Stimulated activated CD4-positive, alpha-beta T cell treated with anti-CD3 and anti-CD28 coated beads, Interleukin-12 subunit alpha, Interleukin-12 subunit beta, amount 100 ng/mL, for 48 hours (primary cell): ENCODE data around the gene FPR1.
"Not testable (repeated sequence)": the region's sequence is repeated elsewhere in the genome, so short reads cannot be mapped to it uniquely, and the experiment has no call there.

Experiments
- DNase-seq, 3 donors: peaks; one replicate each; pipeline ENCODE4 v3.0.0-alpha.2; 2020; ENCODE audit warnings: low read depth in 2 of 3, low spot score in 1 of 3

The FPR1 gene

GRCh38 chr19:51779703-51780102 is 28.0 kb upstream of the FPR1 start:
- DNase-seq: no peak

DNA sequence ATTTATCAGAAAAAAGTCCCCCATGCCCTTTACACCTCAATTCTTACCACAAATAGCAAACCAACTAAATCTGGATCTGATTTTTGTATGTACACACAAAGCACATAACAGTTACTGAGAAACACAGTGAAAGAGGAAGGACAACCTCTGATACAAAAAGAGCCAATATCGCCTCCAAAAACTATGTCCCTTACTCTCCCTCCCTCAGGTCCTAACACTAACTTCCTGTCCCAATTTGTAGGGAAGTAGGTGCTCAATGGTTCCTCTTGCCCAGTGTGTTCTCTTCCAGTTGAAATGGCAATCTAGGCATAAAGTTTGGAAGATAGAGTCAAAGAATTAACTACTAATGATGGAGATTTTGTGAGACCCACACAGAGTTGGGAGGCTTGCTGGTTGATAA is 27.5 kb upstream of the FPR1 start:
- DNase-seq: no peak

DNA sequence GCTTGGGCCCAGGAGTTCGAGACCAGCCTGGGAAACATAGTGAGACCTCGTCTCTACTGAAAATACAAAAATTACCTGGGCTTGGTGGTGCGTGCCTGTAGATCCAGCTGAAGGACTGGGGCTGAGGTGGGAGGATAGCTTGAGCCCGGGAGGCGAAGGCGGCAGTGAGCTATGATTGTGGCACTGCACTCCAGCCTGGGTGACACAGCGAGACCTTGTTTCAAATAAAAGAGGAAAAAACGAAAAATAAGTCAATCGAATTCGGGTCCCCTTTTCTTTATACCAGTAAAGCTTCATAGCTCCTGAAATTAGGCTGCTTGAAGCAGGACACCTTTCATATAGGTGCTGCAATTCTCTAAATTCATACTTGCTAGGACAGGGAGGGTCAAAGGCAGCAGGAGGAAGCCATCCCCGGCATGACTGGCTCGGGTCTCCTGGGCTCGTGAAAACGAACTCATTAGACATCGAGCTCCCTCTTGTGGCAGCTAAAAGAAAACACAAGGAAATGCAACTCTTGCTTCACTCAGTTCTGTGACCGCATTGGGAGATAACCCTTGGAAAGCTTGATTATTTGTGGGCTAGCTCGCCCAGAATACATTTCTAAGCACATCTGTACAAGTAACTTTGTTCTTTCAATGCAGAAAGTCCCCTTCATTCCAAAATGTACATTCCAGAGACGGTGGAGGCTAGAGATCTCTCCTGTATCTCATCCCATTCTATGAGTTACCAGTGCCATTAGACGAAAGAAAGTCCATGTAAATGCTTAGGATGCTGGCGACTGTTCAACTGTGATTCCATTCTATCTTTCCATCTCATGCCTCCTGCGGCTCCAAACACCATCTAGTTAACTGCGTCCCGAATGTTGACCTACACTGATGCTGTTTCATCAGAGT is 26.1 kb upstream of the FPR1 start:
- peak in 2 of 3 donors; percentile 0 to 55 for DNase-seq

DNA sequence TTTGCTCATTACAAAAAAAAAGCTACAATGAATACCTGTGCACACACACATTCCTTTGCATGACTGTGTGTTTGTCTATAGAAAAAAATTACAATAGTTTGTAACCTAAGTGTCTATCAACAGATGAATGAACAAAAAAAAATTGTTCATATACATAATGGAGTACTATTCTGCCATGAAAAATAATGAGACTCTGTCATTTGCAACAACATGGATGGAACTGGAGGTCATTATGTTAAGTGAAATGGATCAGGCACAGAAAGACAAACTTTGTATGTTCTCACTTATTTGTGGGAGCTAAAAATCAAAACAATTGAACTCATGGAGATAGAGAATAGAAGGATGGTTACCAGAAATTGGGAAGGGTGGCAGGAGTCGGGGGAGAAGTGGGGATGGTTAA is 24.9 kb upstream of the FPR1 start:
- not testable (repeated sequence) for DNase-seq

DNA sequence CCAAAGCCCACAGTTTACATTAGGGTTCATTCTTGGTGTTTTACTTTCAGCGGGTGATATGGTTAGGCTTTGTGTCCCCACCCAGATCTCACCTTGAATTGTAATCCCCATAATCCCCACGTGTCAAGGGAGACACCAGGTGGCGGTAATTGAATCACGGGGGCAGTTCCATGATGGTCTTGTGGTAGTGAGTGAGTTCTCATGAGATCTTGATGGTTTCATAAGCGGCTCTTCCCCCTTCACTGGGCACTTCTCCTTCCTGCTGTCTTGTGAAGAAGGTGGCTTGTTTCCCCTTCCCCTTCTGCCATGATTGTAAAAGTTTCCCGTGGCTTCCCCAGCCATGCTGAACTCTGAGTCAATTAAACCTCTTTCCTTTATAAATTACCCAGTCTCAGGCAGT is 21.3 kb upstream of the FPR1 start:
- no peak for DNase-seq

GRCh38 chr19:51771376-51772130 is 19.9 kb upstream of the FPR1 start:
- DNase-seq: no peak

DNA sequence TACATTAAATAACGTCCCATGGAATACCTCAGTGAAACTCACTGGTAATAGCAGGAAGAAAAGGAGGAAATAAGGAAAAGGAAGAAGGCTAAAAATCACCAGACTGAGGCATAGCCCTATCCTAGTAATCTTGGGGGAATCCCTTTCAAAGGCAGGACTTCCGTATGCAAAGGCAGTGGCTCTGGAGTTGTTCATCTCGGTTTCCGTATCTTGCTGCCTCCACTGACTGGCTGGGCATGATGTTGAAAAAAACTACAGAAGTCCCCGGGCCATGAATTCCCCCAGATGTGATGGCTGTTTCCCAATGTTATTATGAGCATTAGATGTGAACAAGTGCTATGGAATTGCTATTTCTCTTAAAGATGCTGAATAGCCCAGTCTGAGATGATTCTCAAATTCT is 14.8 kb upstream of the FPR1 start:
- DNase-seq: no peak

DNA sequence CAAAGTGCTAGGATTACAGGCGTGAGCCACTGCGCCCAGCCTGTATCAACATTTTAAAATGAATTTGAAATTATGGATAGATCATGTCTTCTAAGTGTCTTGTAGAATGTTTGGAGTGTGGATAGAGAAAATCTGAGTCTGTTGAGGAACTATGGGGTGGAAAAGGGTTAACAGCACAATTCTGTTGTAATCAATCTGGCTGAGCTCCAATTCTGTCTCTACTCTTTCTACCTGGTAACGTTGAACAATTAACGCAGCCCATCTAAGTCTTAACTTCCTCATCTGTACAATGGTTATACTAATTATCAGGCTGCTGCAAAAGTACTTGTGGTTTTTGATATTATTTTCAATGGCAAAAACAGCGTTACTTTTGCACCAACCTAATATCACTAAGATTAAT is 13.4 kb upstream of the FPR1 start:
- DNase-seq: no peak

- DNase-seq: no peak
Measured at GRCh38 chr19:51761696-51762095, 10.0 kb upstream of the FPR1 start.

DNA sequence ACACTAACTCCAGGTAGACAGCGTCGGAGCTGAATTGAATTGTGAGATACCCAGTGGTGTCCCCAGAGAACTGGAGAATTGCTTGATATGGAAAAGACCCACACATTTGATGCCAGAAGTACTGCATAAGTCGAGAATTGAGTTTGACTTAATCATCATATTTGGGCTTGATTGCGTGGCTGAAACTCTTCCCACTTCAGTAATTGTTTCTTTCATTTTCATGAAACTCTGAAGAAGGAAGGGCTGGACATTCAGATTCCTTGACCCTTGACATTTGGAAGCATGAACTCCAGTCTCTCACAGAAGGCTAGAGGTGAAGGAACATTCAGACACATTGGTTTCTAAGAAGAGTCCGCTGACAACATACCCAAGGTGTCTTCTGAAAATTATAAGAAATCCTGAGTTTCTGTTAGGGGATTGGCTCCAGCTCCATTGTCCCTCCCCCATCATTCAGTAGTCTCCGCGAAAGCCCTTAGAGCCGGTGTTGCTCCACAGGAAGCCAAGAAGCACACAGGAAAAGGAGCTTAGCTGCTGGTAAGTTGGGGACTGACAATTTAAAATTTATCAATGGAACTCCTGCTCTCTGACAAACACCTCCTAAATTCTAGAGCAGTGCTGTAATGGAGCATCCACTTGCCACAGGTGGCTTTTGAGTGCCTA is 9.1 kb upstream of the FPR1 start, which contains the start of gene FPR2:
TSS of gene FPR2 (plus strand) at position 484 of the 660 bp plus-strand sequence. CDS start 7,479 bp downstream, outside the sequence.
- DNase-seq: no peak

GRCh38 chr19:51755571-51755970 is 3.9 kb upstream of the FPR1 start:
- no peak for DNase-seq

DNA sequence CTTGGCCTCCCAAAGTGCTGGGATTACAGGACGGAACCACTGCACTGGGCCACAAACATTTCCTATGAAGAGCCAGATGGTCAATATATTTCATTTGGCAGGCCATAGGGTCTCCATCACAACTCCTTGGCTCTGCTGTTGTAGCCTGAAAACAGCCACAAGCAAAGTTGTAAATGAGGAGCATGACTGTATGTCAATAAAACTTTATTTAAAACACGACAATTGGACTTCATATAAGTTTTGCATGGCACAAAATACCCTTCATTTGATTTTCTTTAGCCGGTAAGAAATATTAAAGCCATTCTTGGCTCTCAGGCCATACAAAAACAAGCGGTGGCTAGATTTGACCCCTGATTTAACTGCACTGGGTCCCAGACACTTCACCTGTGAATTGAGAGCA is 3.1 kb upstream of the FPR1 start:
- DNase-seq: no peak

DNA sequence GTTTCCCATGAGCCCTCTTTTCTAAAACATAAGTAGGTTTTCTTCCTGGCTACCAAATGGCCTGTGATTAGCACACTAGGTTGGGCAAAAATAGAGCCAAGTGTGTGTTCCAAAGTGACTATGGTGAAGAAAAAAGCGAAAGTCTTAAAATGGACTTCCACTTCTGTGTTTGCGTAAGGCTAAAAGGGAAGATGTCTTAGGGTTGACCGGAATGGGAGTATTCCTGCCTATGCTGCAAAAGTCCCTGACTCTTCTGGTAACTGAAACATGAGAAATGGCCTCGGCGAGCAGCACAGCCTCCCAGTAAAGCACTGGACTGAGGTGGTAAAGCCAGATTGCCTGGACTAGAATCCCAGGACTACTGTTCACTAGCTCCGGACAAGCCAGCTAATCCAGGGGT is 2.4 kb upstream of the FPR1 start:
- DNase-seq: no peak

GRCh38 chr19:51750400-51751094 is 1.1 kb downstream of the FPR1 start:
- DNase-seq: no peak

GRCh38 chr19:51749979-51750378 is 1.7 kb downstream of the FPR1 start:
- DNase-seq: no peak

GRCh38 chr19:51746731-51747130 is 4.9 kb downstream of the FPR1 start:
- no peak for DNase-seq

DNA sequence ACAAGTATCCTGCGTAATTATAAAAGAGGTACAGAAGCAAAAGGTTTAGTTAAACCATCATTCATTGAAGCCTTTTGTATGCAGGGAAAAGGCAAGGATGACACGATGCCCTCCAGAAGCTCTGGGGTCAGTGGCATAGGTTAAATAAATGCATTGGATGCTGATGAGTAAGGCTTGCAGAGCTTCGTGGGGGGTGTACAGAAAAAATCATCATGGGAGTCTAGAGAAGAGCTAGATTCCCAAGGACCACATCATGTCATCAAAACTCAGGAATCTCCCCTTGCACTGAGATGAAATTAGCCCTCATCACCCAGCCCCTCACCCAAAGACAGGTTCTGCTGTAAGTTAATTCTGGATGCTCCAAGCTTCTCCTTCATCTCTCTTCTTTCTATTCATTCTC is 8.3 kb downstream of the FPR1 start:
- DNase-seq: no peak

- no peak for DNase-seq
Measured at GRCh38 chr19:51742789-51743188, 8.9 kb downstream of the FPR1 start.

DNA sequence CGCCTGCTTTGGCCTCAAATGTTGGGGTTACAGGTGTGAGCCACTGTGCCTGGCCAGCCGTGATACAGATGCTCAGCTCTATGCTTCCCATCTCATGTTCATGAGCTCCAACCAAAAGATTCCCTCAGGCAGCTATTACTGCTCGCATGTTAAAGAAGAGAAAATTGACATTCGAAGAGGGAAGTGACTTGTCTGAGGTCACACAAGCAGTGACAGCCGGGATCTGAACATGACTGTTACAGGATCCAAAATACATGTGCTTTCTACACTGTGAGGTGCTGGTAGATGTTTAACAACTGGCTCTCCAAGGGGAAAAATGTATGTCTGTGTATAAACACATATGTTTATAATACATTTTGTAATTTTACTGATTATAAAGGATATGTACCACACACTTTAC is 11.3 kb downstream of the FPR1 start:
- no peak for DNase-seq

DNA sequence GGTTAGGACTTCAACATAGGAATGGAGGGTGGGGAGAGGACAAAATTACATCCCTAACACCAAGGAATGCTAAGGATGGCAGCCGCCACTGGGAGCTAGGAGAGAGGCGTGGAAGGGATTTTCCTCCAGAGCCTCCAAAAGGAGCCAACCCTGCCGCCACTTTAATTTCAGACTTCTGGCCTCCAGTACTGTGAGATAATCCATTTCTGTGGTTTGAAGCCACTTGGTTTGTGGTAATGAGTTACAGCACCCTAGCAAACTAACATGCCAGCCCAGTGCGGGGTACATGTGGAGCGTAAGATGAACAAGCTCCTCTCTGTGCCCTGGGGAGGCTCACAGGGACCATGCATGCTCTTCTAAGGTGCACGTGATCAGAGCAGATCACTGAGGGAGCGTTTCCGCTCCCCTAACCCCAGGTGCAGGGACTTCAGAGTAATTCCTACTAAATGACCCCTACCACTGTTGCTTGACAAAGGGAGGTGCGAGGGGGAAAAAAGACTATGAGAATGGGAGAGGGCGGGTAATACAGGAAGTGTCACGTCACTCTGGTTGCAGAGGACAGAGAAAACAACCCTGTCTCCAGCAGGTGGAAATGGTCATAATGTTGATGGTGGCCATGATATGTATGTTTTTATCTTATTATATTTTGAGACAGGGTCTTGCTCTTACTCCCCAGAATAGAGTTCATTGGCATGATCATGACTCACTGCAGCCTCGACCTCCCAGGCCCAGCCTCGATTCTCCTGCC is 12.0 kb downstream of the FPR1 start:
- DNase-seq: no peak
